Activated gamma-delta T cell treated with anti-CD3 and anti-CD28 coated beads, Interleukin-2, amount 50 U/mL, for 16 hours (primary cell): ENCODE results near the gene TRAK1.

Experiments used
- DNase-seq: peaks from one replicate; pipeline ENCODE4 v3.0.0-alpha.2; 2020; ENCODE audit warnings: low read depth

Gene TRAK1

GRCh38 chr3:42177801-42178150 is 86.6 kb downstream of the TRAK1 start:
- DNase-seq = no peak

- DNase-seq = no peak
These were observed 88.1 kb downstream of the TRAK1 start for GRCh38 chr3:42179110-42179725.

GRCh38 chr3:42180901-42181300 is 89.7 kb downstream of the TRAK1 start:
- DNase-seq = no peak

GRCh38 chr3:42182555-42182954 is 91.4 kb downstream of the TRAK1 start:
- no peak for DNase-seq

GRCh38 chr3:42183991-42184632 is 93.0 kb downstream of the TRAK1 start:
- no peak for DNase-seq

- DNase-seq = no peak
These were observed 93.7 kb downstream of the TRAK1 start for GRCh38 chr3:42184651-42185443.

GRCh38 chr3:42187936-42188335 is 96.8 kb downstream of the TRAK1 start:
- DNase-seq = no peak

- DNase-seq = no peak
These were observed 97.2 kb downstream of the TRAK1 start for GRCh38 chr3:42188376-42188775.

GRCh38 chr3:42189001-42189460 is 97.9 kb downstream of the TRAK1 start:
- DNase-seq = no peak

GRCh38 chr3:42189736-42190135 is 98.6 kb downstream of the TRAK1 start:
- DNase-seq = no peak

GRCh38 chr3:42190701-42191442 is 99.7 kb downstream of the TRAK1 start:
- DNase-seq = peak; percentile 60

GRCh38 chr3:42191443-42191747 is 100.2 kb downstream of the TRAK1 start:
- DNase-seq = no peak

- DNase-seq = no peak
These were observed 101.4 kb downstream of the TRAK1 start for GRCh38 chr3:42192334-42193200.

GRCh38 chr3:42194943-42195510 is 103.9 kb downstream of the TRAK1 start:
- no peak for DNase-seq

- no peak for DNase-seq
These were observed 104.7 kb downstream of the TRAK1 start for GRCh38 chr3:42195879-42196330.

- no peak for DNase-seq
These were observed 107.6 kb downstream of the TRAK1 start for GRCh38 chr3:42198709-42199108.

- no peak for DNase-seq
These were observed 111.2 kb downstream of the TRAK1 start for GRCh38 chr3:42202217-42202865.

GRCh38 chr3:42204867-42205599 is 113.9 kb downstream of the TRAK1 start:
- DNase-seq = no peak

- DNase-seq = no peak
These were observed 114.8 kb downstream of the TRAK1 start for GRCh38 chr3:42205800-42206514.
